ENCODE measurements around the gene NAMPT.
"Not testable (repeated sequence)": the region's sequence is repeated elsewhere in the genome, so short reads cannot be mapped to it uniquely, and the experiment has no call there.

Gene NAMPT

DNA sequence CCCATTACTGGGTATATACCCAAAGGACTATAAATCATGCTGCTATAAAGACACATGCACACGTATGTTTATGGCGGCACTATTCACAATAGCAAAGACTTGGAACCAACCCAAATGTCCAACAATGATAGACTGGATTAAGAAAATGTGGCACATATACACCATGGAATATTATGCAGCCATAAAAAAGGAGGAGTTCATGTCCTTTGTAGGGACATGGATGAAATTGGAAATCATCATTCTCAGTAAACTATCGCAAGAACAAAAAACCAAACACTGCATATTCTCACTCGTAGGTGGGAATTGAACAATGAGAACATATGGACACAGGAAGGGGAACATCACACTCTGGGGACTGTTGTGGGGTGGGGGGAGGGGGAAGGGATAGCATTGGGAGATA lies 13.8 kb upstream of the NAMPT start:
- not testable (repeated sequence) for DNase-seq

DNA sequence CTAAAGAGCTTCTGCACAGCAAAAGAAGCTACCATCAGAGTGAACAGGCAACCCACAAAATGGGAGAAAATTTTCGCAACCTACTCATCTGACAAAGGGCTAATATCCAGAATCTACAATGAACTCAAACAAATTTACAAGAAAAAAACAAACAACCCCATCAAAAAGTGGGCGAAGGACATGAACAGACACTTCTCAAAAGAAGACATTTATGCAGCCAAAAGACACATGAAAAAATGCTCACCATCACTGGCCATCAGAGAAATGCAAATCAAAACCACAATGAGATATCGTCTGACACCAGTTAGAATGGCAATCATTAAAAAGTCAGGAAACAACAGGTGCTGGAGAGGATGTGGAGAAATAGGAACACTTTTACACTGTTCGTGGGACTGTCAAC lies 13.4 kb upstream of the NAMPT start:
- not testable (repeated sequence) for DNase-seq

- DNase-seq, result no peak
These were observed 9.6 kb upstream of the NAMPT start for GRCh38 chr7:106294334-106294733.

GRCh38 chr7:106291247-106291646 lies 6.5 kb upstream of the NAMPT start:
- no peak for DNase-seq

DNA sequence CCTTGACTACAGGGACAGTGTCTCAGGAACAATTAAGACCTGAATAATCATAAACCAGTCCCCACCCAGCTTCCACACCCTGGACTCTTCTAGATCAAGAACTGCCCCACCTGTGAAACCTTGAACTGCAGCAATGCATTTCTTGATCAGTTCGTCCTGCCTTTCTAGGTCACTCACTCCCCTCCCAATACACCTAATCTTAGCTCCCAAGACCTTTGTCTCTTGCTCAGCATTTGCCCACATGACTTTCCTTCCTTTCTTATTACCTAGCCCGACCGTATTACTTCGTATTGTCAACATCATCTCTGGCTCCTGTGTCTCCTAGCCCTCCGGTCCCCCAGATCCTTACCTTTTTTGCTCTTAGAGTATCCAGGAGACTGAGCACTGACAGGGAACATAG lies 5.5 kb upstream of the NAMPT start:
- no peak for DNase-seq

DNA sequence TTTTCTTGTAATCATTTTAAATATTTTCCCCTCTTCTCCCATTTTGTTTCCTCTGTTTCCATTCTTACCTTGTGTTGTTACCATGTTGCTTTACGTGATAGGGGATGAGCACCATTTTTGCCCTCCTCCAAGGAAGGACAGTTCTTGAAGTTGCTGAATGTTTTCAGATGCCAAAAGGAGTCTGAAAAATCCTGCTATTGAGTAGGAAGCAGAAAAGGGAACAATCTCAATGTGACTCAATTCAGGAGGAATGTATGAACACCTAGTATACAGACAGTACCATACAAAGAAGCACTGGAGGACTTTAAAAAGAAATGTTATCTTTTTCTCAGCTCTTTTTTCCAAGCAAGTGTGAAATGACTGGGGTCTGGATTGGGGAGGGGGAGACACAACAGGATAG lies 5.1 kb upstream of the NAMPT start:
- no peak for DNase-seq

DNA sequence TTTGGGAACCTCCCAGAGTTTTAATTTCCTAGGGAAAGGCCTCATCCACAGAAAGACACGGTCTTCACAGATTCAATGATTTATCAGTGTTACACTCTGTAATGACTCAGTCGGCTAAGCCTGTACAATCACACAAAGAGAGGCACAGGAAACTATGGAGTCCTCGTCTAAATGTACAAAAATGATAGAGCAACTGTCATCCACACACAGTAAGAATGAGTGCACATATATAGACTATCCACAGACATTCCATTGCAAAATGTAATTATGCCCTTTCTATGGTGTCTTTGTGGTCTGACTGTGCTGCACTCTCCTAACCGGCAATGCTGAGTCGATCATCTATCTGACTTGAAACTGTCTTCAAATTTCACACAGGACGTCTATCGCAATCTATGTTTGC lies 3.5 kb upstream of the NAMPT start:
- DNase-seq, result no peak

GRCh38 chr7:106287786-106288185 lies 3.0 kb upstream of the NAMPT start:
- no peak for DNase-seq

GRCh38 chr7:106285855-106286492 lies 1.2 kb upstream of the NAMPT start:
- no peak for DNase-seq

- DNase-seq, result peak; percentile 95
These were observed 470 bp upstream of the NAMPT start for GRCh38 chr7:106285051-106285854.

DNA sequence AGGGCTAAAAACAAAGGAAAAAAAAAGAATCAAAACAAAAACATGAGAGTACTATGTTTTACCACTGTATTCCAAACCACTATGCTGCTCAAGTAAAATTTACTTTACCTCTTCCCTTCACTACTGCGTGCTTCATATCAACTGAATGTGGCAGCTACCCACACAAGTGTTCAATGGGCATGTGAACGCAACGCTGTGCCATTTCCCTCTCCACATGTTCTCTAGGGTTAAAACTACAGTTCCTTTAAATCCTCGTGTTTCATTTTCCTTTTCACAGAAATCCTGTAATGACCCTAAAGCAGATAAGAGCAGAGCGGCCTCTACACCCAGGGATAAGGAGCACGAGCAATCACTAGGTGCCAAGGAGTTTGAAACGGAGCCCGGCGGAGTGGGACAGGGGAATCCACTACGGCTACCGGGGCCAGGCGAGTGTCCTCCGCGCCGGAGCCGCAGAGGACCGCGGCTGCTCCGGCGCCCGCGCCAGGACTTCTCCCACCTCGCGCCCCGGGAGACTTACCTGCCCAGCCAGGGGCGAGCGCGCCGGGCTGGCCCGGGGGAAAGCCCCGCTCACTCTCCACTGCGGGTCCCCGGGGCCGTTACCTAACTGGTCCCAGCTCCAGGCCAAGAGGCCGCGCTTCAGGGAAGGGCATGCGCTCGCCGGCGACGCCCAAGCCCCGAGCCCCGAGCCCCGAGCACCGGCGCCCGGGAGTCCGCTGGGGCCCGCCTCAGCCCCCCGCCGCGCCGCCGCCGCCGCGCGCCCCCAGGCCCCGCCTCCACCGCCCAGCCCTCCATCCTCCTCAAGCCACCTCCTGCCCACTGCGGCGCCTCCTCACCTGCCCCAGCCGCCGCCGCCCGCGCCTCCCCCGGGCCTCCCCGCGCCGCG lies 711 bp downstream of the NAMPT start:
- DNase-seq, result peak; percentile 55

GRCh38 chr7:106283501-106283830 lies 1.3 kb downstream of the NAMPT start:
- DNase-seq, result no peak

DNA sequence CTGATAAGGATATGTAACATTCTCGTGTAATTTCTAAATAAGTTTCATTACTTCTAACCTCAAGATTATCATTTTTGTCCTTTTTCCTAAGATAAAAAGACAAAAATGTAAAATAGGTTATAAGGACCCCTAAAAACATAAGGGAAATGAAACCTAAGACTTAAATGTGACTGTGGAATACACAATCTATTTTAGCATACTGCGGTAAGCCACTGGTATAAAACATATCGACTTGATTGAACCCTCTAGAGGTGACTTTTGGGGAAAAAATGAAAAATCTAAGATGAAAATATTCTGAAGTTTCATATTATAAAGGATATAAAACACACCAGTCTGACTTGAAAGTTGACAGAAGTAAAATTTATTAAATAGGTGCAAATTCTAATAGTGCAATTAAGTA lies 1.9 kb downstream of the NAMPT start:
- no peak for DNase-seq

DNA sequence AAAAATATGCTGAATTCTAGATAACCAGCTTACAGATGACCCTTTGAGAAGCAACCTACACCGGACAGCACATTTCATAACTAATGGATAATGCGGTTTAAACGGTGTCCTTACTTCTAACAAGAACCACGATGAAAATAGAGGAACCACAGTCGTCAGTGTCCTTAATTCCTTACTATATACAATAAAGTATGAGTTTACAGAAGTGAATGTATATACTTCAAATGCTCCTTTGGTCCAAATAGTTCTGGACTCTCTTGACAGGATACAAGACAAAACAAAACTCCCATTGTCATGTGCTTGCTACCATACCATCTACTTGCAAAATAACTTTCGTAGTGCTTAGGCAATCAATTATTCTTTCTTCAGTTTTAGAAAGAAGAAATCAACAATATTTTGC lies 2.4 kb downstream of the NAMPT start:
- DNase-seq, result no peak

- DNase-seq, result no peak
These were observed 3.0 kb downstream of the NAMPT start for GRCh38 chr7:106281585-106282318.

- no peak for DNase-seq
These were observed 3.7 kb downstream of the NAMPT start for GRCh38 chr7:106281127-106281526.

- no peak for DNase-seq
These were observed 5.2 kb downstream of the NAMPT start for GRCh38 chr7:106279425-106280197.

DNA sequence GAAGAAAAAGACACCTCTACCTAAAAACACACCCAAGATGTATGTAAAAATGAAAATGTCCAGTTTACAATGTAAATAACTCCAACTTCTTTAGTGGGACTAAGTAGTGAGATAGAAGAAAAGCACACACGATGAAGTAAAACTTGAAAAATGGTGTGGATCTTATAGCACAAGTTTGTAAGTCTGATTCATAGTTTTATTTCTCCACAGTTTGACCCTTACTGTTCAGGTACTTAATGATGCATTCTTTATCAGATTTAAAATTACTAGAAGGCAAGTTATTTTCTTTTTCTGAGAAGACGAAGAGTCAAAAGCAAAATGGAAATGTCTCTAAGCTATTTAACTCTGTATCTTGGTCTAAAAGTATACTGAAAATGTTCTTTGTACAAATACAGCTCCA lies 6.1 kb downstream of the NAMPT start:
- DNase-seq, result no peak

DNA sequence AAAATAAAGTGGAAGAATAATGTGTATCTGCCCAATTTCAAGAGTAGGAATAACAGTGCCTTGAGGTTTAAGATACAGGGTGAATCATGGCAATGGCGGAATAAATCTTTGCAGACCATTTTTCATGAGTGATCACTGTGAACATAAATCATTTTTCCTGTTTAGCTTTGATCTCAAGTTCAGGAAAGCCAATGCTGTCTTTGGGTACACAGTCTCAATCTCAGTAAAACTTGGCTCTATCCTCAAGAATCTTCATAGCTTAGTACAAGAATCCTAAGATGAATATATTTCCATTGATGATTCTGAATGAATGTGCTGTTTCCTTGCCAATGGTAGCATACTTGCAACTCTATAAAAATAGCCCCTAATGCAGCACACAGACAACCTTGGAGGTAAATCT lies 6.8 kb downstream of the NAMPT start:
- no peak for DNase-seq

- no peak for DNase-seq
These were observed 8.3 kb downstream of the NAMPT start for GRCh38 chr7:106276513-106276912.

- DNase-seq, result no peak
These were observed 11.6 kb downstream of the NAMPT start for GRCh38 chr7:106273009-106273668.

Measured in NCI-H1105 (cell line).